Measurements from ENCODE around the gene AHNAK. TPM values are rescaled to one million over a fixed set of nuclear protein-coding genes. Genes with fewer than 3 reads are reported as not detected.
A peak's percentile ranks its signal among the peaks of the same experiment; 100 is the strongest.

The AHNAK gene
- total RNA-seq, 4 donors from 2014 or later = 874 to 1,336 (median 1,047) TPM

DNA sequence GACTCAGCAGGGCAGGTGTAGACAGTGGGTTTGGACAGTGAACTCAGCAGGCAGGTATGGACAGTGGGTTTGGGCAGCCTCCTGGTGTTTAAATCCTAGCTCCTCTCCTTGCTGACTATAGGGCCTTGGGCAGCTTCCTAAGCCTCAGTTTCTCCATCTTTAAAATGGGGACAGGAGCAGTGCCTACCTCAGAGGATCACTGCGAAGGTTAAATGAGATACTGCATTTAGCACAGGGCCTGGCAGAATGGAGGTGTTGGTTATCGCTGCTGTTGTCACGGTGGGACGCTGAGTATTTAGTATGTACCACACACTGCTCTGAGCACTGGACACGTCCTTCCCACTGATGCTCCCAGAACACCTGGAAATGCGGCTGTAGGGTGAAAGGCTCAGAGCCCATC, 142.2 kb downstream of the AHNAK start:
- DNase-seq (ENCODE audit: low spot score) (no peak), ATAC-seq (ENCODE audit: low FRiP score) (no peak)
- TF ChIP-seq, protein P1, sequence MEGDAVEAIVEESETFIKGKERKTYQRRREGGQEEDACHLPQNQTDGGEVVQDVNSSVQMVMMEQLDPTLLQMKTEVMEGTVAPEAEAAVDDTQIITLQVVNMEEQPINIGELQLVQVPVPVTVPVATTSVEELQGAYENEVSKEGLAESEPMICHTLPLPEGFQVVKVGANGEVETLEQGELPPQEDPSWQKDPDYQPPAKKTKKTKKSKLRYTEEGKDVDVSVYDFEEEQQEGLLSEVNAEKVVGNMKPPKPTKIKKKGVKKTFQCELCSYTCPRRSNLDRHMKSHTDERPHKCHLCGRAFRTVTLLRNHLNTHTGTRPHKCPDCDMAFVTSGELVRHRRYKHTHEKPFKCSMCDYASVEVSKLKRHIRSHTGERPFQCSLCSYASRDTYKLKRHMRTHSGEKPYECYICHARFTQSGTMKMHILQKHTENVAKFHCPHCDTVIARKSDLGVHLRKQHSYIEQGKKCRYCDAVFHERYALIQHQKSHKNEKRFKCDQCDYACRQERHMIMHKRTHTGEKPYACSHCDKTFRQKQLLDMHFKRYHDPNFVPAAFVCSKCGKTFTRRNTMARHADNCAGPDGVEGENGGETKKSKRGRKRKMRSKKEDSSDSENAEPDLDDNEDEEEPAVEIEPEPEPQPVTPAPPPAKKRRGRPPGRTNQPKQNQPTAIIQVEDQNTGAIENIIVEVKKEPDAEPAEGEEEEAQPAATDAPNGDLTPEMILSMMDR (IDR thresholded peaks at IDR 0.05) = no peak

DNA sequence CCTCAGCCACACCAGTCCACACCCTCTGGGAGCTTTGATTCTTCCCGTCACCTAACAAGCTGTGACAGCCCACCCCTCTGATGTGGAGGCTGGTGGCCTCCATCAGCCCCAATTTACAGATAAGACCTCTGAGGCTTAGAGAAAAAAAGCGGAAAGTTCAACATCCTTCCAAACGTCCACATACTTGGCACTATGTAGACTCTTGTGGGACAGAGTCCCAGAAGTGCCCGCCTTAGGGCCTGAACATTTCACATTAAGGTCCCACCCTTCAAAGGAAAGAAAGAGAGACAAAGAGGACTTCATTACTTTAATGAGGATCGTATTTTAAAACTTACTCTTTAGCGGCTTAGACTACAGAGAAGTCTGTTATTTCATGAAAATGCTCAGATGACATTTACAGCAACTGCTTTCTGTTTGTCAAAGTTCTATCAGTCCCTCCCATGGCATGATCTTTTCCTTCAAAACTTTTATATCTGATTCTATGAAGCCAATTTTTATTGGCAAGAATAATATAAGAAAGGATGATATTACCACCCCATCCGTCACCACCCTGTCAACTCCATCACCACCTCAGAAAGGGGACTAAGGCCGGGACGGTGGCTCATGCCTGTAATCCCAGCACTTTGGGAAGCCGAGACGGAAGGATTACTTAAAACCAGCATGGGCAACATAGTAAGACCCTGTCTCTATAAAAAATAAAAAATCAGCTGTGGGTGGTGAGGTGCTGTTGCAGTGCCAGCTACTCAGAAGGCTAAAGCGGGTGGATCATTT, 143.5 kb downstream of the AHNAK start:
- TF ChIP-seq, protein P1 (IDR thresholded peaks at IDR 0.05) = no peak
- DNase-seq (ENCODE audit: low spot score) (no peak), ATAC-seq (ENCODE audit: low FRiP score) (no peak)

DNA sequence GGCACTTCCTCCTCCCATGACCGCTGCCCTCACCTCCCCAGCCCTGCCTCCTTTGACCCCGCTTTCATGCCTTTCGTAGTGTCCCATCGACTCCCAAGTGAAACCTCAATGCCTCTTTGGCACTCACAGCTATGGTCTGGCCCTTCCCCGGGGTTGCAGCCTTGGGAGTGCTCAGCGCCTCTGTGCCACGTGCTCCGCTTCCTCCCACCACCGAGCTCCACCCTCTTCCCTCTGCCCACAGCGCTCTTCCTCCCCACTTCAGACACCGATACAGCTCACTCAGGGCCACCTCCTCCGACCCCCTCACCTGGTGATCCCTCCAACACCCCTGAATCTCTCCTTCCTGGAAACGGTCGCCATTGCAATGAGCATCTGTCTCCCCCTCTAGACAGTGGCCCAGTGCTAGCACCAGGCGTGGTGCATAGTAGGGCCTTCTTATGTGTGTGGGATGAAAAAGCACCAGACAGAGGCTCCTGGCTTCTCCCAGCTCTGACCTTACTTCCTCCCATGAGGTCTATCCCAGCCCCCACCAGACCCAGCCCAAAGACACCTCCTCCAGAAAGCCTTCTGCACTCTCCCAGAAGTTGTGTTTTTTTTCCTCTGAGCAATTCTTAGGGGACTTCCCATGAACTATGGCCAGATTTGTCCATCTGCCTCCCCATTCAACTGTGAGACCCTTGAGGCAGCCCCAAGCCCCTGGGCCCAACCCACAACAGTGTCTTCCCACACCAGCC, 144.2 kb downstream of the AHNAK start:
- TF ChIP-seq, protein P1 (IDR thresholded peaks at IDR 0.05) = no peak
- DNase-seq (ENCODE audit: low spot score) = no peak
- peak; percentile 52 for ATAC-seq (ENCODE audit: low FRiP score)

DNA sequence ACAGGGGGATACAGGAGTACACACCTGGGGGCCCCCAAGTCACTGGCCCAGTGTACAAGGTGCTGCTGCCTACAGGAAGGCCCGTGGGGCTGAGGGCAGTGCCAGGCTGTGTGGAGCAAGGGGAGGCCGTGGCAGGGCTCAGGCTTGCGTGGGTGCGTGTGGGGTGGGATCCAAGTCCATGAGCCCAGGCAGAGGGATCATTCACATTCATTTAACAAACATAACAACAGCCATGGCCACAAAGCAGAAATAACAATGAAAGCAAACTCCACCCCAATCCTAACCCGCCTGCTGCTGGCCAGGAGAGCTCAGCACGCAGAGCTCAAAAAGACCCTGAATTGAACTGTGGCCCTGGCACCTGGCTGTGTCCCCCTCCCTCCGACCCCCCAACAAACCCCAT, 144.8 kb downstream of the AHNAK start:
- TF ChIP-seq, protein P1 (IDR thresholded peaks at IDR 0.05) = no peak
- DNase-seq (ENCODE audit: low spot score) (no peak), ATAC-seq (ENCODE audit: low FRiP score) (peak; percentile 22)

DNA sequence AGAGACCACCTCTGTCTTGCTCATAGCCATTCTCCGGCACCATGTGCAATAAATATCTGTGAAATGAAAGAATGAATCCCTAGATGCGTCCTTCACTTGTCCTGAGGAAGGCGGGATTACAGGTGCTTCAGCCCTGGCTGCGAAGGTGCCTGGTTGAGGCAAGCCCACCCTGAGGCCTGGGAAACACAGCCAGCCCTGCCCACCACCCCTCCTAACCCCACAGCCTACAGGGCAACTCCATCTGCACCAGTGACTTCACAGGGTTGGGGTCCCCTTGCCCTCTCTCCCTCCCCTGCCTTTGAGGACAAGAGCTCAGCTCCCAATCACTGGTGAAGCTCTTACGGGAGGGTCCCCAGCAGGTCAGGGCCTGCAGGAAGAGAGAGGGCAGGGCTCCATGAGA, 145.2 kb downstream of the AHNAK start:
- TF ChIP-seq, protein P1 (IDR thresholded peaks at IDR 0.05) = no peak
- DNase-seq (ENCODE audit: low spot score) (no peak), ATAC-seq (ENCODE audit: low FRiP score) (no peak)

DNA sequence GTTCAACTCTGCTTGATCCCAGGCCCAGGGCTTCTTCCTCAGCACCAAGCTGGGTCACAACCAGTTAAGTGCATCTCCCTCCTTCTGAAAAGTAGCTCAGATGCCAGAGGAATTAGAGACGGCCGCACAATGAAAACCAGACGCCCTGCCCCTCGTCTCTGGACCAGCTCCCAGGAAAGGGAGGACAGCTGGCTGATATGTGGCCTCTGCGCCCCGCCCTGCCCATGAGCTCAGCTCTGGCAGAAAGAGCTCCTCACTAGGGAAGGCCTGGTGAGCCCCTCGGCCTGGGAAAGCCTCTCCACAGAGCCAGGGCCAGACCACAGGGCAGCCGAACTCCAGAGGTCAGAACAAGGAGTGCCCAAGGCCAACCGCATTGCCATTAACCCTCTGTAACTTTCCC, 145.8 kb downstream of the AHNAK start:
- ATAC-seq (ENCODE audit: low FRiP score) (peak; percentile 49), DNase-seq (ENCODE audit: low spot score) (no peak)
- TF ChIP-seq, protein P1 (IDR thresholded peaks at IDR 0.05) = no peak

Measured in omental fat pad (tissue), 4 donors.